H1 (cell line): ENCODE results near the gene RRH. TPM values are rescaled to one million over a fixed set of nuclear protein-coding genes. Genes with fewer than 3 reads are reported as not detected.

Experiments
- CTCF ChIA-PET: fragments of 300-600 bp; sonication (Branson Sonifier 250); formaldehyde crosslinking; loops from one replicate; lab custom pipeline; 2021; ENCODE audit not compliant: partially characterized antibody; lab: Charles Lee
- POLR2A ChIA-PET: fragments of 300-600 bp; sonication (Branson Sonifier 250); formaldehyde crosslinking; loops from one replicate; lab custom pipeline; 2021; ENCODE audit warnings: inconsistent platforms; ENCODE audit not compliant: partially characterized antibody; lab: Charles Lee
- DNase-seq, 2 experiments: peaks; one replicate each; pipeline versions ENCODE4 v3.0.0 to v3.0.0-alpha.2; 2010 to 2022; ENCODE audit warnings: low spot score in 2 of 2, low read depth in 1 of 2, mixed read lengths in 1 of 2
- FAIRE-seq: peaks from 2 replicates; lab custom pipeline; 2011; peaks lifted over from hg19 to GRCh38; lab: Jason Lieb, UNC
- H2AFZ ChIP-seq: 2 replicates; pipeline ENCODE4 v1.8.1; 2012; ENCODE audit warnings: low read length, inconsistent platforms
- H2AK5ac ChIP-seq: 2 replicates; pipeline ENCODE4 v1.6.1; 2013; ENCODE audit warnings: low read depth, low read length
- H2BK120ac ChIP-seq: replicated peaks from 2 replicates; pipeline ENCODE3; 2013; ENCODE audit warnings: low read depth, low read length, inconsistent platforms
- H2BK12ac ChIP-seq: 2 replicates; pipeline ENCODE4 v1.6.1; 2013; ENCODE audit warnings: low read depth, low read length
- H2BK15ac ChIP-seq: 2 replicates; pipeline ENCODE4 v1.6.1; 2013; ENCODE audit warnings: low read length
- H2BK20ac ChIP-seq: 2 replicates; pipeline ENCODE4 v1.6.1; 2013; ENCODE audit warnings: low read length
- H2BK5ac ChIP-seq: 2 replicates; pipeline ENCODE4 v1.6.1; 2013; ENCODE audit warnings: low read depth, low read length
- H3K14ac ChIP-seq: 2 replicates; pipeline ENCODE4 v1.6.1; 2013; ENCODE audit warnings: inconsistent platforms; ENCODE audit not compliant: insufficient read length
- H3K18ac ChIP-seq: 2 replicates; pipeline ENCODE4 v1.6.1; 2013; ENCODE audit warnings: low read length; ENCODE audit errors: extremely low read depth
- H3K23ac ChIP-seq: 2 replicates; pipeline ENCODE4 v1.6.1; 2013; ENCODE audit warnings: inconsistent platforms; ENCODE audit not compliant: insufficient read length
- H3K23me2 ChIP-seq: 2 replicates; pipeline ENCODE4 v1.6.1; 2013; ENCODE audit warnings: low read depth, low read length
- H3K27ac ChIP-seq: 2 replicates; pipeline ENCODE4 v1.6.1; 2011; ENCODE audit warnings: low read depth, low read length, inconsistent platforms
- H3K27me3 ChIP-seq, 4 experiments: replicated peaks in 1 of 4; 1 replicate in 1 of 4; 2 replicates in 3 of 4; pipeline versions ENCODE4 v1.6.1 to v1.8.1; 2011 to 2013; ENCODE audit warnings: low read length in 3 of 4, mild to moderate bottlenecking in 3 of 4, inconsistent platforms in 2 of 4, mixed read lengths in 2 of 4, moderate library complexity in 1 of 4; ENCODE audit not compliant: control insufficient read depth in 3 of 4, insufficient read depth in 3 of 4; ENCODE audit errors: extremely low read depth in 1 of 4
- H3K36me3 ChIP-seq, 4 experiments: 2 replicates each; pipeline versions ENCODE4 v1.6.1 to v1.8.1; 2011 to 2013; ENCODE audit warnings: mild to moderate bottlenecking in 4 of 4, low read length in 3 of 4, moderate library complexity in 2 of 4, control low read depth in 1 of 4, inconsistent platforms in 1 of 4; ENCODE audit not compliant: insufficient read depth in 4 of 4, control insufficient read depth in 2 of 4
- H3K4ac ChIP-seq: replicated peaks from 2 replicates; pipeline ENCODE3; 2013; ENCODE audit warnings: low read length, low read depth, mixed read lengths, inconsistent platforms; ENCODE audit not compliant: insufficient read length
- H3K4me1 ChIP-seq, 4 experiments: replicated peaks in 1 of 4; 1 replicate in 1 of 4; 2 replicates in 3 of 4; pipeline versions ENCODE4 v1.6.1 to v1.8.1; 2011 to 2013; ENCODE audit warnings: low read length in 3 of 4, inconsistent platforms in 2 of 4, mixed read lengths in 1 of 4; ENCODE audit not compliant: insufficient read depth in 4 of 4, control insufficient read depth in 3 of 4
- H3K4me2 ChIP-seq, 2 experiments: 2 replicates each; pipeline versions ENCODE4 v1.6.1 to v1.8.1; 2011 to 2013; ENCODE audit warnings: low read depth in 2 of 2, low read length in 2 of 2, control low read depth in 1 of 2, inconsistent platforms in 1 of 2, mild to moderate bottlenecking in 1 of 2; ENCODE audit not compliant: insufficient read depth in 1 of 2
- H3K4me3 ChIP-seq, 4 experiments: fragments of 200-600, 300-600 bp in 1 of 4; sonication (generic), shearing (Covaris generic), sonication (Bioruptor Twin) in 1 of 4; 2 replicates each; pipeline versions ENCODE4 v1.5.1 to v1.8.1; 2011 to 2016; ENCODE audit warnings: low read length in 4 of 4, low read depth in 3 of 4, control low read depth in 2 of 4, inconsistent platforms in 2 of 4, mild to moderate bottlenecking in 2 of 4, mixed read lengths in 1 of 4, moderate library complexity in 1 of 4; ENCODE audit not compliant: insufficient read depth in 2 of 4; ENCODE audit errors: extremely low read depth in 1 of 4
- H3K56ac ChIP-seq: replicated peaks from 2 replicates; pipeline ENCODE3; 2013; ENCODE audit warnings: low read depth, mild to moderate bottlenecking, mixed read lengths, low read length, inconsistent platforms; ENCODE audit not compliant: insufficient read length
- H3K79me1 ChIP-seq: 2 replicates; pipeline ENCODE4 v1.6.1; 2013; ENCODE audit warnings: low read depth, low read length, control low read depth
- H3K79me2 ChIP-seq, 2 experiments: 2 replicates each; pipeline versions ENCODE4 v1.6.1 to v1.8.1; 2012 to 2013; ENCODE audit warnings: low read length in 2 of 2, mild to moderate bottlenecking in 2 of 2, inconsistent platforms in 1 of 2; ENCODE audit not compliant: insufficient read depth in 2 of 2, control insufficient read depth in 1 of 2
- H3K9ac ChIP-seq, 4 experiments: replicated peaks in 1 of 4; 1 replicate in 1 of 4; 2 replicates in 3 of 4; pipeline versions ENCODE4 v1.6.1 to v1.8.1; 2011 to 2013; ENCODE audit warnings: low read depth in 3 of 4, low read length in 3 of 4, control low read depth in 2 of 4, mild to moderate bottlenecking in 2 of 4, moderate library complexity in 2 of 4, inconsistent platforms in 1 of 4; ENCODE audit errors: extremely low read depth in 1 of 4
- H3K9me3 ChIP-seq, 2 experiments: 2 replicates each; pipeline versions ENCODE4 v1.6.1 to v1.8.1; 2012 to 2013; ENCODE audit warnings: mild to moderate bottlenecking in 2 of 2, moderate library complexity in 2 of 2, control low read depth in 1 of 2, inconsistent platforms in 1 of 2, low read depth in 1 of 2, low read length in 1 of 2, mixed read lengths in 1 of 2; ENCODE audit not compliant: insufficient read depth in 2 of 2
- H4K20me1 ChIP-seq, 2 experiments: replicated peaks in 1 of 2; 2 replicates each; pipeline versions ENCODE3 to v1.8.1; 2011 to 2013; ENCODE audit warnings: inconsistent platforms in 2 of 2, low read length in 2 of 2, mild to moderate bottlenecking in 1 of 2; ENCODE audit not compliant: insufficient read depth in 2 of 2, control insufficient read depth in 1 of 2
- H4K5ac ChIP-seq: 2 replicates; pipeline ENCODE4 v1.6.1; 2013; ENCODE audit warnings: low read length, low read depth, mixed read lengths, inconsistent platforms; ENCODE audit not compliant: insufficient read length
- H4K8ac ChIP-seq: 2 replicates; pipeline ENCODE4 v1.8.0; 2013; ENCODE audit warnings: mild to moderate bottlenecking, moderate library complexity, low read length, inconsistent platforms; ENCODE audit not compliant: insufficient read depth; ENCODE audit errors: extremely low read depth
- H4K91ac ChIP-seq: replicated peaks from 2 replicates; pipeline ENCODE3; 2013; ENCODE audit warnings: low read length, mixed read lengths, inconsistent platforms; ENCODE audit not compliant: insufficient read length
- ASH2L ChIP-seq: fragments of 200-600, 300-600 bp; sonication (generic); IDR thresholded peaks from one replicate; pipeline ENCODE4 v1.7.1; 2017; ENCODE audit warnings: low read length
- BCL11A ChIP-seq, 2 experiments: IDR thresholded peaks; one replicate each; pipeline ENCODE4 v1.6.1; 2011; ENCODE audit warnings: low read depth in 2 of 2, low read length in 2 of 2, mild to moderate bottlenecking in 2 of 2
- CHD1 ChIP-seq: IDR thresholded peaks from 2 replicates; pipeline ENCODE4 v1.6.1; 2012; ENCODE audit warnings: low read depth, low read length, improper control_type of control experiment
- EZH2 ChIP-seq: fragments of 200-600 bp; sonication (generic); IDR thresholded peaks from 2 replicates; pipeline ENCODE4 v1.7.1; 2012; ENCODE audit warnings: low read depth, mild to moderate bottlenecking, moderate library complexity, low read length, inconsistent platforms; ENCODE audit not compliant: severe bottlenecking
- GABPA ChIP-seq: IDR thresholded peaks from 2 replicates; pipeline ENCODE4 v1.6.1; 2011; ENCODE audit warnings: mild to moderate bottlenecking, low read length, moderate library complexity, borderline replicate concordance; ENCODE audit not compliant: insufficient read depth
- NRF1 ChIP-seq: IDR thresholded peaks from 2 replicates; pipeline ENCODE4 v1.6.1; 2011; ENCODE audit warnings: mild to moderate bottlenecking, low read depth, low read length, improper control_type of control experiment
- RBBP5 ChIP-seq: IDR thresholded peaks from 2 replicates; pipeline ENCODE4 v1.7.1; 2012; ENCODE audit warnings: low read depth, mild to moderate bottlenecking, inconsistent platforms, low read length, moderate library complexity, borderline replicate concordance
- RXRA ChIP-seq: IDR thresholded peaks from 2 replicates; pipeline ENCODE4 v1.6.1; 2011; ENCODE audit warnings: low read depth, mild to moderate bottlenecking, low read length, moderate library complexity; ENCODE audit not compliant: insufficient read depth
- SP2 ChIP-seq: IDR thresholded peaks from 2 replicates; pipeline ENCODE4 v1.6.1; 2012; ENCODE audit warnings: mild to moderate bottlenecking, low read length, inconsistent platforms
- SUZ12 ChIP-seq: fragments of 200-600 bp; sonication (generic); IDR thresholded peaks from 2 replicates; pipeline ENCODE4 v1.6.1; 2012; ENCODE audit warnings: mild to moderate bottlenecking, inconsistent platforms, low read length, moderate library complexity, mixed read lengths
- TAF7 ChIP-seq: optimal IDR thresholded peaks from 2 replicates; pipeline ENCODE3; 2011; ENCODE audit warnings: low read depth, mild to moderate bottlenecking, inconsistent platforms, low read length, moderate library complexity, borderline replicate concordance
- YY1 ChIP-seq: IDR thresholded peaks from 2 replicates; pipeline ENCODE4 v1.6.1; 2011; ENCODE audit warnings: low read depth, mild to moderate bottlenecking, low read length
- WGBS, 2 experiments: shearing (Covaris generic) in 1 of 2; methylation state at CpG; one replicate each; pipeline versions ENCODE4 v1.1.6 to v1.1.7; 2013 to 2015; ENCODE audit warnings: low lambda C conversion rate in 2 of 2, mixed read lengths in 2 of 2, inconsistent platforms in 1 of 2, low coverage in 1 of 2, missing lambda C conversion rate in 1 of 2; ENCODE audit not compliant: insufficient replicate concordance in 2 of 2, insufficient coverage in 1 of 2, insufficient read length in 1 of 2; ENCODE audit errors: extremely low coverage in 1 of 2, missing lambda C conversion rate in 1 of 2; 5-methylcytosine and 5-hydroxymethylcytosine counted together
- polyA plus RNA-seq, 7 experiments: library from polyadenylated mRNA; depleted of rRNA in 3 of 7; stranded (reverse) in 5 of 7; unstranded in 2 of 7; fragments of >200 nt in 5 of 7; fragments of 200-250 nt in 2 of 7; gene quantifications; 1 replicate in 5 of 7; 2 replicates in 1 of 7; 4 replicates in 1 of 7; pipeline versions ENCODE4 v1.2.1 to v1.2.3, GENCODE V29; 2011 to 2013; ENCODE audit warnings: missing spikeins in 2 of 7, mixed read lengths in 2 of 7
- total RNA-seq: library from RNA; stranded (reverse); fragmentation: NEBNext Ultra II Directional; extraction: Animal tissue kit (Norgen Biotek cat#: 25700); gene quantifications from 2 replicates; pipeline ENCODE4 v1.2.1, GENCODE V29; 2021
- TF ChIP-seq, protein P1 (sequence below): IDR thresholded peaks from 2 replicates; pipeline ENCODE4 v1.6.1; 2012; ENCODE audit warnings: low read length, inconsistent platforms

The RRH gene
- total and polyA plus RNA-seq, 2 of the 8 experiments (the other 6 are each of a cell fraction or from before 2014, with no cell fraction given): 0.38 TPM; not detected in 1

GRCh38 chr4:109878355-109878754 is 50.6 kb downstream of the RRH start:
- H4K20me1 ChIP-seq: no peaks in the 10 kb centered on the region
- H3K9me3 ChIP-seq: no peaks in the 10 kb centered on the region
- H3K4me3 ChIP-seq: no peak overlapping the region
- no peaks in the 10 kb centered on the region for H3K23me2 ChIP-seq
- H2BK20ac ChIP-seq: no peak overlapping the region
- H3K18ac ChIP-seq: no peak overlapping the region
- no peaks in the 10 kb centered on the region for H3K4me1 ChIP-seq
- H3K4ac ChIP-seq: no peak overlapping the region
- no peak overlapping the region for H2AFZ ChIP-seq
- H3K79me2 ChIP-seq: no peaks in the 10 kb centered on the region
- no peaks in the 10 kb centered on the region for H3K36me3 ChIP-seq
- no peak overlapping the region for H2BK120ac ChIP-seq
- no peaks in the 10 kb centered on the region for H3K27me3 ChIP-seq
- no peak overlapping the region for H3K9ac ChIP-seq
- no peak overlapping the region for H4K8ac ChIP-seq
- POLR2A ChIA-PET: interaction anchor here (0.6 kb wide), 1 partner anchor 40 kb away, joined by 5 read pairs; no protein-coding TSS in a partner anchor
- no peak for FAIRE-seq
- no peak overlapping the region for H4K91ac ChIP-seq
- no peak overlapping the region for H3K56ac ChIP-seq
- no peak overlapping the region for H3K14ac ChIP-seq
- no peak for DNase-seq
- no peak overlapping the region for H3K23ac ChIP-seq
- H2BK15ac ChIP-seq: no peak overlapping the region
- WGBS, 2 experiments: 89% methylated on average over 2 of the region's 2 CpGs; no CpG with 5 or more reads in 1 of the 2 experiments
- no peak overlapping the region for H3K4me2 ChIP-seq
- no peak overlapping the region for H4K5ac ChIP-seq
- no peak overlapping the region for H2AK5ac ChIP-seq
- no peak overlapping the region for H3K27ac ChIP-seq
- CTCF ChIA-PET: no interaction called here
- H2BK5ac ChIP-seq: no peak overlapping the region
- no peaks in the 10 kb centered on the region for H3K79me1 ChIP-seq
- no peak overlapping the region for H2BK12ac ChIP-seq
- no peak for TF ChIP-seq ASH2L
- no peak for TF ChIP-seq BCL11A (IDR thresholded peaks at IDR 0.05; ENCODE audit: low read depth in 2 of 2, low read length in 2 of 2)
- TF ChIP-seq SUZ12: no peak
- TF ChIP-seq YY1: no peak
- no peak for TF ChIP-seq CHD1
- no peak for TF ChIP-seq RXRA
- TF ChIP-seq, protein P1, sequence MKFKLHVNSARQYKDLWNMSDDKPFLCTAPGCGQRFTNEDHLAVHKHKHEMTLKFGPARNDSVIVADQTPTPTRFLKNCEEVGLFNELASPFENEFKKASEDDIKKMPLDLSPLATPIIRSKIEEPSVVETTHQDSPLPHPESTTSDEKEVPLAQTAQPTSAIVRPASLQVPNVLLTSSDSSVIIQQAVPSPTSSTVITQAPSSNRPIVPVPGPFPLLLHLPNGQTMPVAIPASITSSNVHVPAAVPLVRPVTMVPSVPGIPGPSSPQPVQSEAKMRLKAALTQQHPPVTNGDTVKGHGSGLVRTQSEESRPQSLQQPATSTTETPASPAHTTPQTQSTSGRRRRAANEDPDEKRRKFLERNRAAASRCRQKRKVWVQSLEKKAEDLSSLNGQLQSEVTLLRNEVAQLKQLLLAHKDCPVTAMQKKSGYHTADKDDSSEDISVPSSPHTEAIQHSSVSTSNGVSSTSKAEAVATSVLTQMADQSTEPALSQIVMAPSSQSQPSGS: no peak
- TF ChIP-seq GABPA: no peak
- TF ChIP-seq TAF7: no peak
- TF ChIP-seq EZH2: no peak
- no peak for TF ChIP-seq NRF1
- TF ChIP-seq SP2: no peak
- TF ChIP-seq RBBP5: no peak
